ENCODE data around the gene ZFP14.
"Not testable (repeated sequence)": the region's sequence is repeated elsewhere in the genome, so short reads cannot be mapped to it uniquely, and the experiment has no call there.

DNA sequence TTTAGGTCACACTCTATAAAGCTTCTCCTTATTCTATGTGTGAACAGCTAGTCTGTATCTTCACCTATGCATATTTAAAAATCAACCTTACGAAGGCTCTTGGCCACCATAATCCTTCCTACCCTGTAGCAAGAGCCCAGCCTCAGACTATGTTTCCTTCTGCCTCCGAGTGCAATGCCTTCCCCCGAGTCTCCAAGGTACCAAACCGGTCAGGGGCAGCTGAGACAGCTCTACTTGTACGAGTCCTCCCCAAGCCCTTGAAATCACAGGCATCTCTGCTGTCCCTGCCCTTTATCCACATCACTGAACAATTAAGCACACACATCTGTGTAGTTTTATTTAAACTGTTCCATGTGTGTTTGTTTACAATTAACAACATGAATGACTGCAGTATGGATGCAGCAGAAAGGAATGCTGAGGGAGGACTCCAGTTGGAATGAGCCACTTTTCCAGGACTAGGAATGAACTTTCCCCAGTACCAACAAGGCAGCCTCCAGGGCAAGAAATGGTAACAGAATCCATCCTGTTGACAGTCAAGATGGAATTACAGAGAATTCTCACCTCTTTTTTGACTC is 68.5 kb downstream of the ZFP14 start:
- not testable (repeated sequence) for TF ChIP-seq POLR2AphosphoS5 (IDR thresholded peaks at IDR 0.05; ENCODE audit: borderline replicate concordance, low read depth, low read length); EZH2 (IDR thresholded peaks at IDR 0.05)

Data from SK-N-MC (cell line).